K562 (cell line): ENCODE data around the gene TMEM121. TPM values are rescaled to one million over a fixed set of nuclear protein-coding genes. Genes with fewer than 3 reads are reported as not detected.

Experiments
- ATAC-seq: fragments of 200-7000 bp; cut with Tn5 transposase; 3 replicates; pipeline ENCODE4 v1.9.1; 2020; ENCODE audit warnings: moderate library complexity
- BruUV-seq: library from RNA; stranded (reverse); fragments of 400-500 nt; replicated peaks from 2 replicates; lab custom pipeline; 2021; lab: Mats Ljungman, UMichigan
- CTCF ChIA-PET: fragments of 300-600 bp; formaldehyde crosslinking; extraction: SDS; loops from one replicate; lab custom pipeline; 2021; ENCODE audit warnings: low intra/inter-chr PET ratio; lab: Yijun Ruan, JAX
- POLR2A ChIA-PET: fragments of 300-600, 350-650 bp; sonication (Branson Sonifier 250); formaldehyde crosslinking; extraction: SDS; loops from one replicate; lab custom pipeline; 2021; ENCODE audit warnings: antibody characterized with exemption, inconsistent platforms; lab: Yijun Ruan, JAX
- DNase-seq, 4 experiments: peaks; one replicate each; pipeline versions ENCODE4 v3.0.0 to v3.0.0-alpha.2; 2011 to 2018; ENCODE audit warnings: low spot score in 3 of 4, mixed read lengths in 3 of 4; ENCODE audit errors: extremely low read depth in 1 of 4
- FAIRE-seq: peaks from 2 replicates; lab custom pipeline; 2011; peaks lifted over from hg19 to GRCh38; lab: Jason Lieb, UNC
- H2AFZ ChIP-seq: 2 replicates; pipeline ENCODE4 v1.6.0; 2011; ENCODE audit warnings: low read depth, low read length, control low read depth, inconsistent platforms
- H3K27ac ChIP-seq: fragments of 200-600 bp; 3 replicates; pipeline ENCODE4 v1.8.0; 2011; ENCODE audit warnings: low read depth, mild to moderate bottlenecking, control low read depth, inconsistent platforms, low read length, moderate library complexity, mixed read lengths; ENCODE audit errors: extremely low read depth
- H3K27me3 ChIP-seq, 2 experiments: fragments of 300-600 bp in 1 of 2; 2 replicates in 1 of 2; 3 replicates in 1 of 2; pipeline versions ENCODE4 v1.6.0 to v1.8.0; 2011; ENCODE audit warnings: inconsistent platforms in 2 of 2, low read length in 2 of 2, mild to moderate bottlenecking in 1 of 2, mixed read lengths in 1 of 2, moderate library complexity in 1 of 2; ENCODE audit not compliant: control insufficient read depth in 2 of 2, insufficient read depth in 2 of 2
- H3K36me3 ChIP-seq: fragments of 300-600 bp; 3 replicates; pipeline ENCODE4 v1.8.0; 2011; ENCODE audit warnings: mild to moderate bottlenecking, low read length, inconsistent platforms; ENCODE audit not compliant: control insufficient read depth, insufficient read depth
- H3K4me1 ChIP-seq, 2 experiments: fragments of 200-600 bp in 1 of 2; replicated peaks in 1 of 2; 2 replicates in 1 of 2; 3 replicates in 1 of 2; pipeline versions ENCODE4 v1.5.1 to v1.8.0; 2011; ENCODE audit warnings: inconsistent platforms in 2 of 2, low read length in 2 of 2, mild to moderate bottlenecking in 1 of 2, mixed read lengths in 1 of 2, moderate library complexity in 1 of 2; ENCODE audit not compliant: control insufficient read depth in 2 of 2, insufficient read depth in 2 of 2
- H3K4me2 ChIP-seq: 2 replicates; pipeline ENCODE4 v1.6.1; 2011; ENCODE audit warnings: low read length, control low read depth, inconsistent platforms, mixed read lengths; ENCODE audit not compliant: insufficient read depth
- H3K4me3 ChIP-seq: fragments of 200-600 bp; sonication (generic), shearing (Covaris generic); 2 replicates; pipeline ENCODE4 v1.5.1; 2016; ENCODE audit warnings: control low read depth, inconsistent platforms
- H3K79me2 ChIP-seq: fragments of 200-600 bp; 3 replicates; pipeline ENCODE4 v1.8.0; 2011; ENCODE audit warnings: low read length, inconsistent platforms; ENCODE audit not compliant: control insufficient read depth, insufficient read depth
- H3K9ac ChIP-seq, 2 experiments: 2 replicates each; pipeline versions ENCODE4 v1.6.0 to v1.6.1; 2011; ENCODE audit warnings: low read depth in 2 of 2, low read length in 2 of 2, control low read depth in 1 of 2, inconsistent platforms in 1 of 2, mild to moderate bottlenecking in 1 of 2, mixed read lengths in 1 of 2; ENCODE audit not compliant: insufficient read depth in 1 of 2
- H3K9me1 ChIP-seq: one replicate; pipeline ENCODE4 v1.6.0; 2011; ENCODE audit warnings: inconsistent platforms, mild to moderate bottlenecking, low read length, moderate library complexity; ENCODE audit not compliant: control insufficient read depth, insufficient read depth
- H3K9me3 ChIP-seq: replicated peaks from 2 replicates; pipeline ENCODE4 v1.5.1; 2011; ENCODE audit warnings: low read depth, low read length, inconsistent platforms; ENCODE audit not compliant: control insufficient read depth, insufficient read depth
- H4K20me1 ChIP-seq: replicated peaks from 2 replicates; pipeline ENCODE4 v1.6.1; 2011; ENCODE audit warnings: low read length, inconsistent platforms, mixed read lengths; ENCODE audit not compliant: control insufficient read depth, insufficient read depth
- CREB1 ChIP-seq, 2 experiments: sonication (generic) in 1 of 2; formaldehyde crosslinking in 1 of 2; IDR thresholded peaks; 2 replicates each; pipeline versions ENCODE4 v1.6.1 to v1.8.0; 2012 to 2022; ENCODE audit warnings: inconsistent platforms in 1 of 2, mild to moderate bottlenecking in 1 of 2, missing genetic modification reagents in 1 of 2, moderate library complexity in 1 of 2
- EGR1 ChIP-seq: fragments of 450-650 bp; conservative IDR thresholded peaks from 2 replicates; pipeline ENCODE4 v1.6.1; 2017; ENCODE audit warnings: mild to moderate bottlenecking
- ESRRB ChIP-seq: fragments of 250-450 bp; sonication (Bioruptor Pico); IDR thresholded peaks from 2 replicates; pipeline ENCODE4 v1.5.0; 2020; ENCODE audit warnings: mild to moderate bottlenecking, moderate library complexity, borderline replicate concordance
- ETV5 ChIP-seq: sonication (generic); formaldehyde crosslinking; IDR thresholded peaks from 2 replicates; pipeline ENCODE4 v1.4.0; 2020; ENCODE audit warnings: low read depth, mild to moderate bottlenecking, missing genetic modification reagents
- FOXK2 ChIP-seq, 2 experiments: fragments of 450-650 bp; IDR thresholded peaks in 1 of 2; conservative IDR thresholded peaks in 1 of 2; 2 replicates each; pipeline ENCODE4 v1.6.1; 2016; ENCODE audit warnings: low read depth in 2 of 2, mild to moderate bottlenecking in 1 of 2
- HBP1 ChIP-seq: fragments of 450-650 bp; formaldehyde crosslinking; IDR thresholded peaks from 2 replicates; pipeline ENCODE4 v1.4.0; 2022; ENCODE audit warnings: missing genetic modification characterization
- KDM5B ChIP-seq: fragments of 200-600 bp; sonication (generic); IDR thresholded peaks from 2 replicates; pipeline ENCODE4 v1.6.1; 2012; ENCODE audit warnings: low read depth, mild to moderate bottlenecking, moderate library complexity, low read length, control low read depth, inconsistent platforms; ENCODE audit not compliant: insufficient replicate concordance
- POLR2G ChIP-seq: fragments of 200-400 bp; formaldehyde crosslinking; IDR thresholded peaks from 2 replicates; pipeline ENCODE4 v1.6.1; 2017; ENCODE audit warnings: low read depth, mild to moderate bottlenecking, antibody characterized with exemption, low read length, moderate library complexity
- SNIP1 ChIP-seq: fragments of 450-650 bp; IDR thresholded peaks from 2 replicates; pipeline ENCODE4 v1.7.1; 2017; ENCODE audit warnings: low read depth, mild to moderate bottlenecking
- SRSF9 ChIP-seq: fragments of 200-400 bp; formaldehyde crosslinking; IDR thresholded peaks from 2 replicates; pipeline ENCODE4 v1.6.1; 2017; ENCODE audit warnings: low read depth, low read length, borderline replicate concordance
- ZBTB9 ChIP-seq: fragments of 450-650 bp; formaldehyde crosslinking; IDR thresholded peaks from 2 replicates; pipeline ENCODE4 v1.4.0; 2020; ENCODE audit warnings: mild to moderate bottlenecking, moderate library complexity
- ZNF143 ChIP-seq: sonication (generic); formaldehyde crosslinking; IDR thresholded peaks from 2 replicates; pipeline ENCODE4 v1.9.0; 2022; ENCODE audit warnings: mild to moderate bottlenecking, missing genetic modification reagents
- WGBS: fragments of 100-300 bp; shearing (Covaris generic); methylation state at CpG from one replicate; pipeline ENCODE4 v1.1.6; 2016; ENCODE audit warnings: low coverage, mixed read lengths; ENCODE audit not compliant: insufficient coverage; ENCODE audit errors: missing lambda C conversion rate; 5-methylcytosine and 5-hydroxymethylcytosine counted together
- in situ Hi-C: fragments of 300-500 bp; cut with MboI; formaldehyde crosslinking; loops from 4 replicates; pipeline ENCODE4 v1.15.0; 2018; ENCODE audit warnings: inconsistent platforms, mixed read lengths
- intact Hi-C: fragments of 100-400 bp; cut with micrococcal nuclease; formaldehyde crosslinking; loops from 2 replicates; pipeline ENCODE4 v1.14.2; 2022
- polyA plus RNA-seq, 8 experiments: library from polyadenylated mRNA; depleted of rRNA in 4 of 8; stranded (reverse) in 5 of 8; unstranded in 3 of 8; fragments of >200 nt; fragmentation: Nextera tagmentation in 2 of 8; fragmentation: Illumina TruSeq in 1 of 8; extraction: Ambion mirVana in 2 of 8; extraction: Trizol in 1 of 8; gene quantifications; 2 replicates each; pipeline versions ENCODE4 v1.2.1 to v1.2.3, GENCODE V29; 2011 to 2014; ENCODE audit warnings: inconsistent platforms in 1 of 8, missing spikeins in 1 of 8
- total RNA-seq, 7 experiments: library from RNA; depleted of rRNA in 6 of 7; stranded (reverse); fragments of >200 nt in 6 of 7; fragmentation: Illumina TruSeq in 2 of 7; extraction: Trizol in 2 of 7; gene quantifications; 2 replicates each; pipeline versions ENCODE4 v1.2.1 to v1.2.3, GENCODE V29; 2011 to 2021; ENCODE audit warnings: low replicate concordance in 1 of 7
- TF ChIP-seq, protein P1 (sequence below): fragments of 450-650 bp; IDR thresholded peaks from 2 replicates; pipeline ENCODE4 v1.6.1; 2017; ENCODE audit warnings: antibody characterized with exemption, mild to moderate bottlenecking

The TMEM121 gene
- total and polyA plus RNA-seq, 9 of the 15 experiments (the other 6 are each of a cell fraction or from before 2014, with no cell fraction given): 0.31 to 0.36 TPM; not detected in 7

DNA sequence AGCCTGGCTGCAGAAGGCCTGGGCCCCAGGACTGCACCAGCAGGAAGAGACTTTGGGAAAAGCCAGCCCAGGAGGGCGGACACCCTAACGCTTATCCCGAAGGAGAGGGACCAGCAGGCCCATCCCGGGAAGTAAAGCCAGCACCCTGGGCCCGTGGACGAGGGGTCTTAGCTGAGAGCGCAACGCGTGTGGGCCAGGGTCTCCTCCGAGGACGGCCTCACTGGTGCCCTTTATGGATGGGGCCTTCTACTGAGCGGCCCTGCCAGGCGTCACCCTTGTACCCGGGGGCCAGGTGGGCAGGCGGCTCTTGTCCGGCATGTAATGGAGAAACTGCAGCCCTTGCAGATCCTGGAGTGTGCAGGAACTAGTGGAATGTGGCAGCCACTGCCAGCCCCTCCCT lies 21.3 kb upstream of the TMEM121 start (continued):
- no peak for TF ChIP-seq HBP1

- Histone ChIP-seq H4K20me1 (no peaks in the 10 kb centered on the region), H3K4me2 (no peak overlapping the region), H3K9me1 (no peaks in the 10 kb centered on the region), H3K4me1 (peaks cover 0 to 5% of the 10 kb centered on the region in 2 experiments; a peak in 2 of 5 replicates), H3K4me3 (no peak overlapping the region), H2AFZ (no peak overlapping the region), H3K27ac (no peak overlapping the region), H3K36me3 (no peaks in the 10 kb centered on the region), H3K9ac (peak overlapping the region in 1 of 2 experiments; percentile 17; a peak in 1 of 4 replicates), H3K79me2 (no peaks in the 10 kb centered on the region), H3K9me3 (no peaks in the 10 kb centered on the region), H3K27me3 (peaks cover 19 to 47% of the 10 kb centered on the region in 2 experiments)
- intact Hi-C loops: no loop called here
- ChIA-PET POLR2A (interaction anchor here (0.7 kb wide), 1 partner anchor 29 kb away, joined by 4 read pairs; no protein-coding TSS in a partner anchor), CTCF (no interaction called here)
- in situ Hi-C loops: no loop called here
- 6% methylated on average over 11 of the region's 17 CpGs for WGBS
- DNase-seq (no peak), ATAC-seq (no peak), FAIRE-seq (no peak)
- BruUV-seq: no TSS peak
- TF ChIP-seq POLR2G (no peak), EGR1 (no peak), KDM5B (no peak), ETV5 (CRISPR knock-in tag) (no peak), ZBTB9 (CRISPR knock-in tag) (no peak), ESRRB (CRISPR knock-in tag) (no peak), SNIP1 (no peak), CREB1 (IDR thresholded peaks at IDR 0.05) (no peak), CREB1 (CRISPR knock-in tag; IDR thresholded peaks at IDR 0.05) (no peak), SRSF9 (no peak), FOXK2 (conservative IDR thresholded peaks at IDR 0.05 in 1 of 2, IDR thresholded peaks at IDR 0.05 in 1 of 2; ENCODE audit: low read depth in 2 of 2) (no peak), ZNF143 (CRISPR knock-in tag) (no peak)
- TF ChIP-seq, protein P1, sequence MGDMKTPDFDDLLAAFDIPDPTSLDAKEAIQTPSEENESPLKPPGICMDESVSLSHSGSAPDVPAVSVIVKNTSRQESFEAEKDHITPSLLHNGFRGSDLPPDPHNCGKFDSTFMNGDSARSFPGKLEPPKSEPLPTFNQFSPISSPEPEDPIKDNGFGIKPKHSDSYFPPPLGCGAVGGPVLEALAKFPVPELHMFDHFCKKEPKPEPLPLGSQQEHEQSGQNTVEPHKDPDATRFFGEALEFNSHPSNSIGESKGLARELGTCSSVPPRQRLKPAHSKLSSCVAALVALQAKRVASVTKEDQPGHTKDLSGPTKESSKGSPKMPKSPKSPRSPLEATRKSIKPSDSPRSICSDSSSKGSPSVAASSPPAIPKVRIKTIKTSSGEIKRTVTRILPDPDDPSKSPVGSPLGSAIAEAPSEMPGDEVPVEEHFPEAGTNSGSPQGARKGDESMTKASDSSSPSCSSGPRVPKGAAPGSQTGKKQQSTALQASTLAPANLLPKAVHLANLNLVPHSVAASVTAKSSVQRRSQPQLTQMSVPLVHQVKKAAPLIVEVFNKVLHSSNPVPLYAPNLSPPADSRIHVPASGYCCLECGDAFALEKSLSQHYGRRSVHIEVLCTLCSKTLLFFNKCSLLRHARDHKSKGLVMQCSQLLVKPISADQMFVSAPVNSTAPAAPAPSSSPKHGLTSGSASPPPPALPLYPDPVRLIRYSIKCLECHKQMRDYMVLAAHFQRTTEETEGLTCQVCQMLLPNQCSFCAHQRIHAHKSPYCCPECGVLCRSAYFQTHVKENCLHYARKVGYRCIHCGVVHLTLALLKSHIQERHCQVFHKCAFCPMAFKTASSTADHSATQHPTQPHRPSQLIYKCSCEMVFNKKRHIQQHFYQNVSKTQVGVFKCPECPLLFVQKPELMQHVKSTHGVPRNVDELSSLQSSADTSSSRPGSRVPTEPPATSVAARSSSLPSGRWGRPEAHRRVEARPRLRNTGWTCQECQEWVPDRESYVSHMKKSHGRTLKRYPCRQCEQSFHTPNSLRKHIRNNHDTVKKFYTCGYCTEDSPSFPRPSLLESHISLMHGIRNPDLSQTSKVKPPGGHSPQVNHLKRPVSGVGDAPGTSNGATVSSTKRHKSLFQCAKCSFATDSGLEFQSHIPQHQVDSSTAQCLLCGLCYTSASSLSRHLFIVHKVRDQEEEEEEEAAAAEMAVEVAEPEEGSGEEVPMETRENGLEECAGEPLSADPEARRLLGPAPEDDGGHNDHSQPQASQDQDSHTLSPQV: no peak
Observed at GRCh38 chr14:105507247-105507646, 19.1 kb upstream of the TMEM121 start.
